ENCODE data around the gene RNASE7.

DNA sequence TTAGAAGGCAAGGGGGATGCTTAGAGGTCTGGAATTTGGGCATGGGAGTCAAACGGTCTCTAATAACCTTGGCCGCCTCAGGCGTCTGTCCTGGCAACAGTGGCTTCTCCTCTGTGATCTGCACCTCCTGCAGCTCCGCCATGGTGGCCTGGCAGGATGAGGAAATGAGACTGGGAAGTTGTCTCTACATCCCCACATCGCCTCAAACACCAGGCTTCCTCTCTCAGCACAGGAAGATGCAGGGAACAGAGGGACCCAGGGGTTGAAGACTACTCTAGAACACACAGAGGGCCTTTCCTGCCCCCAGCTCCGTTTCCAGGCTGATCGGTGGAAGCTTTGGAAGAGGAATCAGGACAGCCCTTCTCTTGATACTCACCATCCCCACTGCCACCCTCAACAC lies 19.0 kb upstream of the RNASE7 start:
- TF ChIP-seq, protein P1, sequence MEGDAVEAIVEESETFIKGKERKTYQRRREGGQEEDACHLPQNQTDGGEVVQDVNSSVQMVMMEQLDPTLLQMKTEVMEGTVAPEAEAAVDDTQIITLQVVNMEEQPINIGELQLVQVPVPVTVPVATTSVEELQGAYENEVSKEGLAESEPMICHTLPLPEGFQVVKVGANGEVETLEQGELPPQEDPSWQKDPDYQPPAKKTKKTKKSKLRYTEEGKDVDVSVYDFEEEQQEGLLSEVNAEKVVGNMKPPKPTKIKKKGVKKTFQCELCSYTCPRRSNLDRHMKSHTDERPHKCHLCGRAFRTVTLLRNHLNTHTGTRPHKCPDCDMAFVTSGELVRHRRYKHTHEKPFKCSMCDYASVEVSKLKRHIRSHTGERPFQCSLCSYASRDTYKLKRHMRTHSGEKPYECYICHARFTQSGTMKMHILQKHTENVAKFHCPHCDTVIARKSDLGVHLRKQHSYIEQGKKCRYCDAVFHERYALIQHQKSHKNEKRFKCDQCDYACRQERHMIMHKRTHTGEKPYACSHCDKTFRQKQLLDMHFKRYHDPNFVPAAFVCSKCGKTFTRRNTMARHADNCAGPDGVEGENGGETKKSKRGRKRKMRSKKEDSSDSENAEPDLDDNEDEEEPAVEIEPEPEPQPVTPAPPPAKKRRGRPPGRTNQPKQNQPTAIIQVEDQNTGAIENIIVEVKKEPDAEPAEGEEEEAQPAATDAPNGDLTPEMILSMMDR (IDR thresholded peaks at IDR 0.05; ENCODE audit: insufficient read depth, low read depth, low read length): no peak
- no peak for TF ChIP-seq EZH2 (IDR thresholded peaks at IDR 0.05; ENCODE audit: insufficient read depth, low read length)

Data from astrocyte (in vitro differentiated cells and primary cell).